PC-3 (cell line): ENCODE data around the gene ATP13A4. TPM values are rescaled to one million over a fixed set of nuclear protein-coding genes. Genes with fewer than 3 reads are reported as not detected.
A peak's percentile ranks its signal among the peaks of the same experiment; 100 is the strongest.

ENCODE experiments used
- ATAC-seq: fragments of 200-7000 bp; cut with Tn5 transposase; 2 replicates; pipeline ENCODE4 v1.9.1; 2020; ENCODE audit warnings: mild to moderate bottlenecking, moderate library complexity
- BruUV-seq: library from RNA; stranded (reverse); fragments of 400-500 nt; replicated peaks from 2 replicates; lab custom pipeline; 2021; lab: Mats Ljungman, UMichigan
- CTCF ChIA-PET: fragments of 300-600 bp; sonication (Branson Sonifier 250); formaldehyde crosslinking; loops from one replicate; lab custom pipeline; 2022; ENCODE audit warnings: antibody characterized with exemption; lab: Charles Lee
- POLR2A ChIA-PET: fragments of 300-600 bp; sonication (Branson Sonifier 250); formaldehyde crosslinking; loops from one replicate; lab custom pipeline; 2022; ENCODE audit warnings: antibody characterized with exemption; ENCODE audit not compliant: unreplicated experiment; lab: Charles Lee
- DNase-seq: peaks from one replicate; pipeline ENCODE4 v3.0.0-alpha.2; 2015
- H2AFZ ChIP-seq: fragments of 300-600 bp; sonication (generic); 2 replicates; pipeline ENCODE4 v1.6.0; 2016; ENCODE audit warnings: antibody characterized with exemption, low read length
- H3F3A ChIP-seq: fragments of 300-600 bp; sonication (generic); one replicate; pipeline ENCODE4 v1.6.0; 2017; ENCODE audit warnings: antibody characterized with exemption, low read length, control low read depth, mild to moderate bottlenecking; ENCODE audit not compliant: unreplicated experiment
- H3K27ac ChIP-seq: fragments of 300-600 bp; sonication (generic); 2 replicates; pipeline ENCODE4 v1.5.1; 2016; ENCODE audit warnings: mild to moderate bottlenecking, low read length
- H3K27me3 ChIP-seq: fragments of 300-600 bp; sonication (generic); 2 replicates; pipeline ENCODE4 v1.6.1; 2016; ENCODE audit warnings: low read length, mixed read lengths
- H3K36me3 ChIP-seq: fragments of 300-600 bp; sonication (generic); 2 replicates; pipeline ENCODE4 v1.6.1; 2016; ENCODE audit warnings: low read depth, mixed run types, low read length, mixed read lengths
- H3K4me1 ChIP-seq: fragments of 300-600 bp; sonication (generic); 2 replicates; pipeline ENCODE4 v1.5.1; 2016; ENCODE audit warnings: low read length; ENCODE audit not compliant: insufficient read depth
- H3K4me2 ChIP-seq: fragments of 300-600 bp; sonication (generic); 2 replicates; pipeline ENCODE4 v1.6.0; 2016; ENCODE audit warnings: low read length
- H3K4me3 ChIP-seq: fragments of 300-600 bp; sonication (generic); 2 replicates; pipeline ENCODE4 v1.5.1; 2016; ENCODE audit warnings: mild to moderate bottlenecking, low read length, mixed read lengths
- H3K79me2 ChIP-seq: fragments of 300-600 bp; sonication (generic); 2 replicates; pipeline ENCODE4 v1.6.1; 2017; ENCODE audit warnings: low read length, mixed read lengths
- H3K9ac ChIP-seq: fragments of 300-600 bp; sonication (generic); 2 replicates; pipeline ENCODE4 v1.6.0; 2016; ENCODE audit warnings: mild to moderate bottlenecking, low read length
- H3K9me2 ChIP-seq: fragments of 300-600 bp; sonication (generic); replicated peaks from 2 replicates; pipeline ENCODE4 v1.6.1; 2016; ENCODE audit warnings: mixed run types, low read length, mixed read lengths
- H3K9me3 ChIP-seq: fragments of 300-600 bp; sonication (generic); 2 replicates; pipeline ENCODE4 v1.6.1; 2016; ENCODE audit warnings: low read length, mixed read lengths
- H4K20me1 ChIP-seq: fragments of 300-600 bp; sonication (generic); 2 replicates; pipeline ENCODE4 v1.6.1; 2016; ENCODE audit warnings: low read length, mixed read lengths
- CTCF ChIP-seq: fragments of 300-600 bp; sonication (generic); conservative IDR thresholded peaks from 2 replicates; pipeline ENCODE4 v1.5.1; 2017; ENCODE audit warnings: antibody characterized with exemption, low read depth, mild to moderate bottlenecking, low read length
- EZH2 ChIP-seq: fragments of 300-600 bp; sonication (generic); IDR thresholded peaks from one replicate; pipeline ENCODE4 v1.6.1; 2017; ENCODE audit warnings: antibody characterized with exemption, mild to moderate bottlenecking, low read length; ENCODE audit not compliant: unreplicated experiment
- EZH2phosphoT487 ChIP-seq: fragments of 300-600 bp; sonication (generic); IDR thresholded peaks from 2 replicates; pipeline ENCODE4 v1.6.1; 2018; ENCODE audit warnings: mild to moderate bottlenecking, antibody characterized with exemption, low read length, borderline replicate concordance
- intact Hi-C: fragments of 100-400 bp; cut with micrococcal nuclease; formaldehyde crosslinking; loops from 2 replicates; pipeline ENCODE4 v1.9.0; 2023
- total RNA-seq: library from RNA; depleted of rRNA; stranded (reverse); fragments of >200 nt; gene quantifications from 2 replicates; pipeline ENCODE4 v1.2.3, GENCODE V29; 2014

Gene ATP13A4
- total RNA-seq, 1 experiment from 2014 or later: not detected

- no peak for ATAC-seq
These were observed 31.8 kb upstream of the ATP13A4 start for GRCh38 chr3:193586526-193586925.

GRCh38 chr3:193585530-193585929 is 30.8 kb upstream of the ATP13A4 start:
- DNase-seq (no peak), ATAC-seq (no peak)
- no peaks in the 10 kb centered on the region for H3F3A ChIP-seq
- H2AFZ ChIP-seq: no peak overlapping the region
- H4K20me1 ChIP-seq: no peaks in the 10 kb centered on the region
- no TSS peak for BruUV-seq
- no peaks in the 10 kb centered on the region for H3K79me2 ChIP-seq
- H3K9me3 ChIP-seq: no peaks in the 10 kb centered on the region
- intact Hi-C loops: no loop called here
- H3K4me2 ChIP-seq: no peak overlapping the region
- no peak overlapping the region for H3K27ac ChIP-seq
- no peak overlapping the region for H3K4me3 ChIP-seq
- no peak overlapping the region for H3K9ac ChIP-seq
- peaks cover 4% of the 10 kb centered on the region; the same call in 1 of the 2 replicates for H3K27me3 ChIP-seq
- ChIA-PET CTCF (no interaction called here), POLR2A (no interaction called here)
- peaks cover 9% of the 10 kb centered on the region for H3K4me1 ChIP-seq
- TF ChIP-seq EZH2phosphoT487 (no peak), CTCF (no peak), EZH2 (no peak)
- H3K9me2 ChIP-seq: no peaks in the 10 kb centered on the region
- no peaks in the 10 kb centered on the region for H3K36me3 ChIP-seq

More at GRCh38 chr3:193586526-193586925, 31.8 kb upstream of the ATP13A4 start:
- Histone ChIP-seq H3K9ac (no peak overlapping the region), H3K4me3 (no peak overlapping the region), H4K20me1 (no peaks in the 10 kb centered on the region), H3K9me2 (no peaks in the 10 kb centered on the region), H3K79me2 (no peaks in the 10 kb centered on the region), H3K4me1 (peaks cover 12% of the 10 kb centered on the region), H3K27ac (no peak overlapping the region), H3K27me3 (peaks cover 4% of the 10 kb centered on the region; the same call in 1 of the 2 replicates), H3F3A (no peaks in the 10 kb centered on the region), H2AFZ (no peak overlapping the region), H3K36me3 (no peaks in the 10 kb centered on the region), H3K9me3 (no peaks in the 10 kb centered on the region), H3K4me2 (no peak overlapping the region)
- no peak for DNase-seq
- POLR2A ChIA-PET: no interaction called here
- BruUV-seq: no TSS peak
- no peak for TF ChIP-seq EZH2
- intact Hi-C loops: no loop called here
- CTCF ChIA-PET: no interaction called here

- ChIA-PET POLR2A (no interaction called here), CTCF (no interaction called here)
- no peak overlapping the region for H2AFZ ChIP-seq
- intact Hi-C loops: loop anchor here (5.0 to 10.0 kb wide), 2 partner anchors 527 to 1110 kb away; no protein-coding TSS in a partner anchor
- H3K36me3 ChIP-seq: no peaks in the 10 kb centered on the region
- ATAC-seq (no peak), DNase-seq (peak; percentile 27)
- no TSS peak for BruUV-seq
- H3K4me2 ChIP-seq: no peak overlapping the region
- H3K27me3 ChIP-seq: peaks cover 27% of the 10 kb centered on the region
- H3K27ac ChIP-seq: no peak overlapping the region
- no peaks in the 10 kb centered on the region for H3K9me2 ChIP-seq
- H3K79me2 ChIP-seq: no peaks in the 10 kb centered on the region
- H3K4me1 ChIP-seq: peaks cover 6% of the 10 kb centered on the region
- H3F3A ChIP-seq: no peaks in the 10 kb centered on the region
- no peak for TF ChIP-seq EZH2phosphoT487
- no peak for TF ChIP-seq CTCF
- TF ChIP-seq EZH2: no peak
- no peaks in the 10 kb centered on the region for H3K9me3 ChIP-seq
- H3K4me3 ChIP-seq: no peak overlapping the region
- H4K20me1 ChIP-seq: no peaks in the 10 kb centered on the region
- no peak overlapping the region for H3K9ac ChIP-seq
These were observed 19.9 kb upstream of the ATP13A4 start for GRCh38 chr3:193574488-193575070.
